OCI-LY1 (cell line): ENCODE results near the gene CDH2.

ENCODE experiments used
- CTCF ChIP-seq: fragments of 200-600 bp; sonication (generic), shearing (Covaris generic); IDR thresholded peaks from 2 replicates; pipeline ENCODE4 v1.5.1; 2017; ENCODE audit warnings: mild to moderate bottlenecking, antibody characterized with exemption, low read length, moderate library complexity, mixed read lengths
- EZH2 ChIP-seq: fragments of 200-600 bp; sonication (generic), shearing (Covaris generic); IDR thresholded peaks from 2 replicates; pipeline ENCODE4 v1.8.0; 2017; ENCODE audit warnings: borderline replicate concordance, mixed run types, mild to moderate bottlenecking, antibody characterized with exemption, low read length, moderate library complexity, mixed read lengths

- TF ChIP-seq CTCF, result no peak
- no peak for TF ChIP-seq EZH2
These were observed 53.4 kb downstream of the CDH2 start for GRCh38 chr18:28123401-28124030.
